D721Med (cell line): ENCODE measurements around the gene LANCL3.

ENCODE experiments used
- DNase-seq: peaks from one replicate; pipeline ENCODE4 v3.0.0; 2011; ENCODE audit warnings: low spot score; ENCODE audit not compliant: insufficient read length
- FAIRE-seq: peaks from 2 replicates; lab custom pipeline; 2011; peaks lifted over from hg19 to GRCh38; lab: Jason Lieb, UNC
- TF ChIP-seq, protein P1 (sequence below): IDR thresholded peaks from 2 replicates; pipeline ENCODE4 v1.5.1; 2012; ENCODE audit warnings: mild to moderate bottlenecking, control low read depth; ENCODE audit not compliant: insufficient read depth; ENCODE audit errors: missing control alignments

LANCL3 gene

DNA sequence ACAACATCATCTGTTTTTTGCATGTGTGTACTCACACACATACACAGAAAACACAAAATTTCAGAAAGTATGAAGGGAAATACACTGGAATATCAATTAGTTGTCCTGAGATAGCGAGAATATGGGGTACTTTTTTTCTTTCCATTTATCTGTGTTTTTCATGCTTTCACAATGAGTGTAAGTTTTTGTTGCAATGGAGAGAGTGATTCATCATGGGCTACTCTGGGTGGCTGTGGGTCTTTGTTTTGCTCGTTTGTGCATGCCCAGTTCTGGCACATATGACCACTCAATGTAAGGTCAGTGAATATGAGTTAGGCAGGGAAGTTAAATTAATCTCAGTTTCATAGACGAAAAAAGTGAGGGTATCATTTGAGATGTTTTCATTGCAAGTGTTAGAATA, 141.0 kb downstream of the LANCL3 start:
- no peak for FAIRE-seq
- TF ChIP-seq, protein P1, sequence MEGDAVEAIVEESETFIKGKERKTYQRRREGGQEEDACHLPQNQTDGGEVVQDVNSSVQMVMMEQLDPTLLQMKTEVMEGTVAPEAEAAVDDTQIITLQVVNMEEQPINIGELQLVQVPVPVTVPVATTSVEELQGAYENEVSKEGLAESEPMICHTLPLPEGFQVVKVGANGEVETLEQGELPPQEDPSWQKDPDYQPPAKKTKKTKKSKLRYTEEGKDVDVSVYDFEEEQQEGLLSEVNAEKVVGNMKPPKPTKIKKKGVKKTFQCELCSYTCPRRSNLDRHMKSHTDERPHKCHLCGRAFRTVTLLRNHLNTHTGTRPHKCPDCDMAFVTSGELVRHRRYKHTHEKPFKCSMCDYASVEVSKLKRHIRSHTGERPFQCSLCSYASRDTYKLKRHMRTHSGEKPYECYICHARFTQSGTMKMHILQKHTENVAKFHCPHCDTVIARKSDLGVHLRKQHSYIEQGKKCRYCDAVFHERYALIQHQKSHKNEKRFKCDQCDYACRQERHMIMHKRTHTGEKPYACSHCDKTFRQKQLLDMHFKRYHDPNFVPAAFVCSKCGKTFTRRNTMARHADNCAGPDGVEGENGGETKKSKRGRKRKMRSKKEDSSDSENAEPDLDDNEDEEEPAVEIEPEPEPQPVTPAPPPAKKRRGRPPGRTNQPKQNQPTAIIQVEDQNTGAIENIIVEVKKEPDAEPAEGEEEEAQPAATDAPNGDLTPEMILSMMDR, result no peak

DNA sequence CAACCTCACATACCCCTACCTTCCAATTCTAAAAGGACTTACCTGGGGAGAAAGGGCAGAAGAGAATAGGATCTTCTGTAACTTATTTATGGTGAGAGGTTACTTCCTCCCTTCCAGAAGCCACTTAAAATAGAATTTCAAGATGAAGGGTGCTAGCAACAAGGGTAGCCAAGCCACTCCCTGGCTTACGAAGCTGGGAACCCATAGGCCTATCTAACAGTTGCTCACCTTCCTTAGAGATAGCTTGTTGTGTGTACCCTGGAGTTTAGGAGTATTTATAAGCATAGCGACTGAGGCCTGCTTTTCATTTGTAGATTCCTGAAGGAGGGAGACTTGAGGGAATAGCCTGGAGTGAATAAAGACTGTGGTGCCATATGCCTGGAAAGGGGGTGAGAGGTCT, 143.0 kb downstream of the LANCL3 start:
- TF ChIP-seq, protein P1, result no peak
- DNase-seq (no peak), FAIRE-seq (no peak)

More for the DNA sequence above, 141.0 kb downstream of the LANCL3 start:
- DNase-seq, result no peak

DNA sequence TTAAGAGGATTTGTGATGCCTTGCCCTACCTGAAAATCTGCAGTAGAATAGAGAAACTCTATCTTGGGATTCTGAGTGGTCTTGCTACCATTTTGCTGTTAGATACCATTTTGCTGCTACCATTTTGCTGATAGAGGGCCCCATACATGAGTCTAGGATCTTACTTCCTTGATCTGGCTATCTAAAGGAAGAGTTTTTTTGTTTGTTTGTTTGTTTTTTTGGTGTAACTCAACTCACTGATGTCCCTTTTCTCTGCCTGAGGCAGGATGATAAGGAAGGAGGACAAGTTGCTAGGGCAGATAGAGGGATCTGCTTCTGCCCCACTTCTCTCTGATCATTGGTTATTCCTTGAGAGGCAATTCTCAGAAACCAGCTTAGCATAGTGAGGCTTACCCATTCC, 145.1 kb downstream of the LANCL3 start:
- DNase-seq, result no peak
- TF ChIP-seq, protein P1, result no peak
- FAIRE-seq, result no peak

DNA sequence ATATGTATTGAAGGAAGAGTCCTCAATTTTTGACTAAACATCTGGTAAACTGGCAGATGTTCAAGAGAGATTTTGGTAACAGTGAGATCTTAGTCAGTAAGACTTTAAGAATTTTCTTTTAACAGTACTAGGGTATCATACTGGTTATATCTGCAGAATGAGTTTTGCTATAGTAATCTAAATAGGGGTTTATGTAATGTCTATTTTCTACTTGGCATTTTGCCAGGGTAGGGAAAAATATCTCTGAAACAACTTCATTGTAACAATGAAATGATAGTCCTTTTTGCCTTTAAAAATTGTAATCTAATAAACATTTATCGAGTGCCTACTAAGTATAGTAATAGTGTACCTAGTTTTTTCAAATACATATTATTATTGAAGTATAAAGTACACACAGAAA, 146.2 kb downstream of the LANCL3 start:
- FAIRE-seq (no peak), DNase-seq (no peak)
- TF ChIP-seq, protein P1, result no peak

DNA sequence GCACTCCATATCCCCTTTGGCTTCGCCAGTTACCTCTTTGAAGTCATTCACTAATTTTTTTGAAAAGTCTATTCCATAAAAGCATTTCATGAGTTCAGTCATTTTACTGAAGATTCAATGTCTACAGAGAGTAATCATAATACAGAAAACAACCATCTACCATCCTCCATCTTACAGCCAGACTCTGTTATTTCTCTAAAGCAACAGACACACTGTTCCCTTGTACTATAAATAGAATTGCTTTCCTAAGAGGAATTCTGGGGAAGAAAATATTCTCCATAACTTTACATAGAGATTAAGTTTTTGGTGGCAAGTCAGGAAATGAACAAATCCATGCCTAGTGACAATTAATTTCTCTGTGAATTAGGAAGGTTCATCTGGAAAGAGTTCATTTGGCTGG, 151.1 kb downstream of the LANCL3 start:
- DNase-seq (no peak), FAIRE-seq (no peak)

DNA sequence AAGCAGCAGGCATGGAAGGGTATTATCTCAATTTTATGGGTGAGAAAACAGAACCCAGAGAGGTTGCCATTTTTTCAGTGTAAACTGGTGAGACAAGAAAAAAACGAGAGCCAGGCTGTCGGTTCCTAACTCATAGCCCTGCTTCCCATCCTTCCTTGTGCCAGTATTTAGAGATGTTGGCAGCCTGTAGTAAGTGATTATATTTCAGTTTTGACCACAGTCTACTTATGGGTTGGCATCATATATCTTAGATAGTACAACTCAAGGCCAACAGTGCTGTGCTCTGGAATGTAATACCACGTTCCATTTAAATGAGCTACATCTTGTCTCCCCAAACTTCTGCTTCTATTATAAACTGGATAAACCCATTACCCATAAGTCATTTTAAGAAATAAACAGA, 154.9 kb downstream of the LANCL3 start:
- no peak for FAIRE-seq
- TF ChIP-seq, protein P1, result no peak
- DNase-seq, result no peak

More for the DNA sequence above, 151.1 kb downstream of the LANCL3 start:
- TF ChIP-seq, protein P1, result no peak
